Fibroblast of mammary gland (primary cell): ENCODE data around the gene SLC23A1.
"Not testable (repeated sequence)": the region's sequence is repeated elsewhere in the genome, so short reads cannot be mapped to it uniquely, and the experiment has no call there.

Experiments
- DNase-seq: peaks from one replicate; pipeline ENCODE4 v3.0.0-alpha.2; 2010; ENCODE audit warnings: low read depth
- H3K4me3 ChIP-seq: 2 replicates; pipeline ENCODE4 v1.5.1; 2011; ENCODE audit warnings: low read depth, mild to moderate bottlenecking, low read length, moderate library complexity; ENCODE audit not compliant: control insufficient read depth
- TF ChIP-seq, protein P1 (sequence below): conservative IDR thresholded peaks from 2 replicates; pipeline ENCODE4 v1.5.1; 2011; ENCODE audit warnings: low read depth, low read length, inconsistent platforms; ENCODE audit not compliant: control insufficient read depth, insufficient read depth

SLC23A1 gene

DNA sequence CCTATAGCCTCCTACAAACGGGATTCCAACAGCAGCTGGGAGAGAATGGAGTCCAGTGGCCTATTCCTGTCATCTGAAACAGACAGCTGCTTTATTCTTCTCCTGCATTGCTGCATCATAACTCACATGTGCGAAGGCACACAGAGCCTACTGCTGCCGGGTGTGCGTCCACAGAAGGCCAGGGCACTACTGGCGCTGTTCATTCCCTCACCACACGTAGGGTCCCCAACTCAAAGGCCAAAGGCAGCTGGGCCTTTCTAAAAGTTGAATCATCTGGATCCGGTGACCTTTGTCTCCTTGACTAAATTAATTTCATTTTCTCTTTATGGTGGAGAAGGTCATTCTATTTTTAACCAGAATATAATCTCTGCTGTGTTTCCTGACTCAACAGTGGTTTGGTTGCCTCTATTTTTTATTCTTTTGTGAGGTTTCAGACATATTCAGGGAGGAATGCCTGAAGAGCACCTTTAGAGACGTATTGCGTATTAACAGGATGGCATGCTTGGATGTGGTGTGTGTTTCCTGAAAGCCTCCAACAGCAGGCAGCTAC lies 31.6 kb upstream of the SLC23A1 start:
- no peak overlapping the region for H3K4me3 ChIP-seq
- DNase-seq: no peak
- TF ChIP-seq, protein P1, sequence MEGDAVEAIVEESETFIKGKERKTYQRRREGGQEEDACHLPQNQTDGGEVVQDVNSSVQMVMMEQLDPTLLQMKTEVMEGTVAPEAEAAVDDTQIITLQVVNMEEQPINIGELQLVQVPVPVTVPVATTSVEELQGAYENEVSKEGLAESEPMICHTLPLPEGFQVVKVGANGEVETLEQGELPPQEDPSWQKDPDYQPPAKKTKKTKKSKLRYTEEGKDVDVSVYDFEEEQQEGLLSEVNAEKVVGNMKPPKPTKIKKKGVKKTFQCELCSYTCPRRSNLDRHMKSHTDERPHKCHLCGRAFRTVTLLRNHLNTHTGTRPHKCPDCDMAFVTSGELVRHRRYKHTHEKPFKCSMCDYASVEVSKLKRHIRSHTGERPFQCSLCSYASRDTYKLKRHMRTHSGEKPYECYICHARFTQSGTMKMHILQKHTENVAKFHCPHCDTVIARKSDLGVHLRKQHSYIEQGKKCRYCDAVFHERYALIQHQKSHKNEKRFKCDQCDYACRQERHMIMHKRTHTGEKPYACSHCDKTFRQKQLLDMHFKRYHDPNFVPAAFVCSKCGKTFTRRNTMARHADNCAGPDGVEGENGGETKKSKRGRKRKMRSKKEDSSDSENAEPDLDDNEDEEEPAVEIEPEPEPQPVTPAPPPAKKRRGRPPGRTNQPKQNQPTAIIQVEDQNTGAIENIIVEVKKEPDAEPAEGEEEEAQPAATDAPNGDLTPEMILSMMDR: no peak

DNA sequence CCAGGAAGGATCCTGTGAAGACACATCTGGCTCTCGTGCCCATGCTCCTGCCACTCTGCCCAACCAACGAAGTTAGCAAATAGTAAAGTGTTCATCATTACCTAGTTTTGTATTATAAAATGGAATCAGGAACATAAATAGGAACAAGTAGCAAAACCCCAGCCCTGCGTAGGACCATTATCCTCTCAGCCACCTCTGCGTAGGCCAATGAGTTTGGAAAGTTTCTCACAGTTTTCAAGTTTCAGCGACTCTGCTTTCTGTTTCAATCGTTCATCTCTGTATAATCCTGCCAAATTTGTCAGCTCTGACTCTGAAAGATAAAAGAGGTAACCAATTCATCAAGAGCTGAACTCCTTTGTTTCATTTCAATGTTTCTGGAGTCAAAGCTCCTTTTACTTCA lies 30.9 kb upstream of the SLC23A1 start:
- DNase-seq: no peak
- no peak overlapping the region for H3K4me3 ChIP-seq
- TF ChIP-seq, protein P1: no peak

DNA sequence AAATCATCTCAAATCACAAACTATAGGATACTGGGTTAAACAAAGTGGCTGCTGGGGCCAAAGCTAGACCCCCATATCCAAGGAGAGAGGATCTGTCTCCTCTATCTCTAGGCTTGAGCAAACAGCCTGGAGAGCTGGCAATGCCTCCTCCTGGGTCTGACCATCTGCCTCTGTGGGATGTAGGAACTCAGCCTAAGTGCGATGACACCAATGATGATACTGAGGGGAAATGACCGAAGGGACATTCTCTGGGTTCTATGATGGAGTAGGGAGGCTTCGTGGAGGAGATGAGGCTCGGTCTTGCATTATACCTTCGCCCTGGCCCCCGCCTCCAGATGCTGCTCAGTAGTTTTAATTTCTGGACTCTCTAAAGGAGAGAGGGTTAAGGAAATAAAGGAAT lies 30.1 kb upstream of the SLC23A1 start:
- TF ChIP-seq, protein P1: no peak
- H3K4me3 ChIP-seq: no peak overlapping the region
- DNase-seq: no peak

DNA sequence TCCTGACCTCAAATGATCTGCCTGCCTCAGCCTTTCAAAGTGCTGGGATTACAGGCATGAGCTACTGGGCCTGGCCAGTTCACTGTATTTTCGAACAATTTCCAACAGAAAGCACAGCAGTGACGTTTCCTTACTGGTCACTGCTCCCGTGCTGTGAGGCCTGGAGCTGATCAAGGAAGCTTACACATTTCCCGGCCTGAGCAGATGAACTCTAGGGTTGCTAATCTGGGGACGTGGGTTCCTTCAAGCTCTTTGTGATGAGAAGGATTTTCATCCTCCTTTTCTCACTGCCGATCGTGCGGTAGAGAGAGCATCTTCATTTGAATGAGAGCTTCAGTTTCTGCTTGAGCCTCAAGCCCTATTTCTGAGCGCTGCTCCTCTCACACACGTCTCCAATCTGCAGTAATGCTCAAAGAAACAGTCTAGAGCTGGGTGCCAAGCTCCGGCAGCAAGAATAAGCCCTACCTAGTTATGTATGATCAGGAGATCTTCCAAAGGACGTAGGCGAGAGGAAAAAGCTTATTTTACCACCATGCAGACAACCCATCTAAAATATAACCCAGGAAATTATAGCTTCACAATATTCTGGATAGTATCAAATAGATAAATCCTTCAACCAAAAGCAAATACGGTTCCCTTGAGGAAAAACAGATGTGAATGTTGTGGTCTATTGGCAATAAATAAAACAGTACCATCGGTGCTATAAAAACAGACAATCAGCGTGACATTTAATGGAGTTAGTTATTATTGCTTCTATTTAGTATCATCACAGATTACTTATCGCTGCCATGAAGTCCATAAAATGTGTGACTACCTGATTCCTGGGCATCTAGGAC lies 28.1 kb upstream of the SLC23A1 start:
- H3K4me3 ChIP-seq: no peak overlapping the region
- TF ChIP-seq, protein P1: no peak
- peak; percentile 76 for DNase-seq

DNA sequence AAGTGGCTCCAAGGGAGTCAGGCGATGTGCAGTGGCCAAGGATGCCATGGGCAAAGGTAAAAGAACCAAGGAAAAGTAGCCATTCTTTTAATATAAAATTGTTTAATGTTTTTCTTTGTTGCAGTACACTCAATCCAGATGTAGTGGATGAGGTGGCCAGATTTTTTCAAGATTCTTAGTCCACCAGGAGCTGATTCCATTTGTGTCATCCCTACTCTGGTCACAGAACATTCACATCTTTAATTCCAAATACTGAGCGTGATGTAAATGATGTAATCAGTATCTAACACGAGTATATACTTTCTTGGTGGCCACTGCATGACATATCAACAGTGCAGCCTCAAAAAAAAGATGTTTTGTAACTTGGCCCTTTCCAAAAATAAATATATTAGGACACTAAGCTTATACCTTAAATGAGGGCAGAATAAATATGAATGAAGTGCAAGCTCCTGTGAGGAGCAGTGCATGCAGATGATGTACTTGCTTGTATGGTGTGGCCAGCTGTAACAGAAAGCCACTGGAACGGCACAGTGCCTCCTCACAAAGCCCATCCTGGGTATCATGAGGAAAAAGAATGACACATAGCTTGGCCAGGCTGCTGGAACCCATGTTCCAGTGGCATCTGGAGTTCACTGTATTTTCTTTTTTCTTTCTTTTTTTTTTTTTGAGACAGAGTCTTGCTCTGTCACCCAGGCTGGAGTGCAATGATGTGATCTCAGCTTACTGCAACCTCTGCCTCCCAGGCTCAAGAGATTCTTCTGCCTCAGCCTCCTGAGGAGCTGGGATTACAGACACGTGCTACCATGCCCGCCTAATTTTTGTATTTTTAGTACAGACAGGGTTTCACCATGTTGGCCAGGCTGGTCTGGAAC lies 27.3 kb upstream of the SLC23A1 start:
- DNase-seq: no peak

DNA sequence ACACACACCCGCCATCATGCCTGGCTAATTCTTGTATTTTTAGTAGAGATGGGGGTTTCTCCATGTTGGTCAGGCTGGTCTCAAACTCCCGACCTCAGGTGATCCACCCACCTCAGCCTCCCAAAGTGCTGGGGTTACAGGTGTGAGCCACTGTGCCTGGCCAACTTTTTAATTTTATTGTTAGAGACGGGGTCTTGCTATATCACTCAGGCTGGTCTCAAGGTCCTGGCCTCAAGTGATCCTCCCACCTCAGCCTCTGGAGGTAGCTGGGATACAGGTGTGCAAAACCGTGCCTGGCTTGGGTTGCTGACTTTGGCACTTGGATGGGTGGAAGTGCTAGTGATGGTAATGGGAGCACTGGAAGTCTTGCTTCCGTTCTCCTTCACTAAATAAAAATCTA lies 26.0 kb upstream of the SLC23A1 start:
- H3K4me3 ChIP-seq, DNase-seq: not testable (repeated sequence)

More for the DNA sequence above, 27.3 kb upstream of the SLC23A1 start:
- TF ChIP-seq, protein P1: no peak
- H3K4me3 ChIP-seq: no peak overlapping the region

DNA sequence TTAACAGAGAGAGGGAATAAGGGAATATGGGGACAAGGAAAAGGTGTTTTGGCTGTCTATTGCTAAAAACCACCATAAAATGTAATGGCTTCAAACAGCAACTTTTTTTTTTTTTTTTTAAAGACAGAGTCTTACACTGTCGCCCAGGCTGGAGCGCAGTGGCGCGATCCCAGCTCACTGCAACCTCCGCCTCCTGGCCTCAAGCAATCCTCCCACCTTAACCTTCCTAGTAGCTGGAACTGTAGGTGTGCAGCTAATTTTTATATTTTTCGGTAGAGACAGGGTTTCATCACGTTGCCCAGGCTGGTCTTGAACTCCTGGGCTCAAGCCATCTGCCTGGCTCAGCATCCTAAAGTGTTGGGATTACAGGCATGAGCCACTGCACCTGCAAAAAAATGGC lies 25.1 kb upstream of the SLC23A1 start:
- no peak for DNase-seq
- no peak overlapping the region for H3K4me3 ChIP-seq
- TF ChIP-seq, protein P1: no peak
